ENCODE results near the gene C1QL1.

The C1QL1 gene

DNA sequence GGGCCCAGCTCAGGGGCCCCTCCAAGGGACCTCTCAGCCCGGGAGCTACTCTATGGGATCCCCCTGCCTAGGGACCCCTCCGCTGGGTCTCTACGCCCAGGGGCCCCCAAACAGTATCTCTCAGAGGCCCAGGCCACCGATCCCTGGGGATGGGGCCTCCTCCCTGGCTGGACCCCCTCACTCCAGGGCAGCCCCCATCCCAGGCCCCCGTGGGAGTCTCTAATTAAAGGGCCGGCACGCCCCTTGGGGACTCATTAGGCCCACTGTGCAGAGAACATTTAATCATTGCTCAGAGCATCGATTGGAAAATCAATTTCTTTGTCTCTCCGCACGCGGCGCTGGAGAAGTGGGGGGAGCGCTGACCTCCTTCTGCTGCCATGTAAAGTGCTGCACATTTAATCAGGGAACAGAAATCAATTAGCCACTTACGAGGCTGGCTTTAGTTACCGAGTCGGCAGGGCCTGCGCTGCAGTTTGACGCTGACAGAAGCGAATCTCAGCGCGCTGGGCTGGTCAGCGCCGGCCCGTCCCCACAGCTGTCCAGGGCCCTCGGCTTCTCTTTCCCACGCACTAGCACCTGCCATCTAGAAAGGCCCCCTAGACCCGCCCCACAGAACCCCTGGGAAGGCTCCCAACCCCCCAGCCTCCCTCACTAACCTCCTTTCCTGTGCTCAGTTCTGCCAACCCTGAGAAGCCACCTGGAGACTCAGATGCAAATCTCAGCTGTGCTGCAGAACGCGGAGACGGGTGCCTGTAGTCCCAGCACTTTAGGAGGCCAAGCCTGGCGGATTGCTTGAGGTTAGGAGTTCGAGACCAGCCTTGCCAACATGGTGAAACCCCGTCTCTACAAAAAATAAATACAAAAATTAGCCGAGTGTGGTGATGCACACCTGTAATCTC, 20.2 kb upstream of the C1QL1 start:
- Histone ChIP-seq H3K4me3 (ENCODE audit: low read depth in 1 of 2, low read length in 2 of 2) (no peak overlapping the region), H3K27me3 (ENCODE audit: control insufficient read depth in 1 of 2, insufficient read depth in 2 of 2, low read length in 2 of 2) (peaks cover 0 to 5% of the 10 kb centered on the region in 2 donors), H3K36me3 (ENCODE audit: insufficient read depth, low read length) (no peaks in the 10 kb centered on the region), H3K4me1 (ENCODE audit: insufficient read depth, low read length) (peaks cover 4% of the 10 kb centered on the region), H3K27ac (ENCODE audit: low read depth, low read length) (no peak overlapping the region), H3K9me3 (ENCODE audit: low read length) (no peaks in the 10 kb centered on the region), H3K9ac (ENCODE audit: low read length) (no peak overlapping the region)

DNA sequence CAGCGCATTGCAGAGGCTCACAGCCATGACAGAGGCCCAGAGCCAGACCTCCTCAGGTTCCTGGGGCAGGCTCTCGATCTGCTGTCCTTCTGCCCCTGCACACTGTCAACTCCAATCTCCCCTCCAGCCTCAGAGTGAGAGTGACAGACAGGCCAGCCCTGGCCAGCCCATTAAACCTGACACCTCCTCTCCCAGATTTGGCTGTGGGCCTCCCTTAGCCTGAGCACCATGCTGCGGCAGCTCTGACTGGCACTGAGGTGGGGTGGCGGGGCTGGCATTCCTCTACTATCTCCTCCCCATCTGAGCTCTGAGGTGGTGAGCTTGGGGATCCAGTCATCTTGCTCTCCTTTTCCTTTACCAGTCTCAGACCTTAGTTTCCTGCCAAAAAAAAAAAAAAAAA, 15.5 kb upstream of the C1QL1 start:
- Histone ChIP-seq H3K36me3 (ENCODE audit: insufficient read depth, low read length) (no peaks in the 10 kb centered on the region), H3K9me3 (ENCODE audit: low read length) (no peaks in the 10 kb centered on the region), H3K27me3 (ENCODE audit: control insufficient read depth in 1 of 2, insufficient read depth in 2 of 2, low read length in 2 of 2) (peaks cover 0 to 5% of the 10 kb centered on the region in 2 donors), H3K4me3 (ENCODE audit: low read depth in 1 of 2, low read length in 2 of 2) (no peak overlapping the region), H3K27ac (ENCODE audit: low read depth, low read length) (no peak overlapping the region), H3K9ac (ENCODE audit: low read length) (no peak overlapping the region), H3K4me1 (ENCODE audit: insufficient read depth, low read length) (peaks cover 41% of the 10 kb centered on the region)

DNA sequence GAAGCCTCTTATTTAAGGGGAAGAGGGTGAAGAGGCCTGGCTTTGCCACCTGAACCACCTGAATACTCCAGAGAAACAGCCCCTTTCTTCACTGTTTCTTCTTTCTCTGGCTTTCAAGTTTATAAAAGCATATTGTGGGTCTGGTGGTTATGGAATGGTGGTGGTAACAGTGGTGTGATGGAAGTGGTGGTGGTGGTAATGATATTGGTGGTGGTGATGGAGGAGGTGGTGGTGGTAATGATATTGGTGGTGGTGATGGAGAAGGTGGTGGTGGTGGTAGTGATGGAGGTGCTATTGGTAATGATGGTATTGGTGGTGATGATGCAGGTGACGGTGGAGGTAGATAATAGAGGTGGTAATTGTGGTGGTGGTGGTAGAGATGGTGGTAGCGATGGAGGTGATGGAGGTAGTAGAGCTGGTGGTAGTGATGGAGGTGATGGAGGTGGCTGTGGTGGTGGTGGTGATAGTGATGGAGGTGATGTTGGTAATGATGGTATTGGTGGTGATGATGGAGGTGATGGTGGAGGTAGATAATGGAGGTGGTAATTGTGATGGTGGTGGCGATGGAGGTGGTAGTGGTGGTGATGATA, 14.1 kb upstream of the C1QL1 start:
- peaks cover 52% of the 10 kb centered on the region for H3K4me1 ChIP-seq (ENCODE audit: insufficient read depth, low read length)
- H3K27me3 ChIP-seq (ENCODE audit: control insufficient read depth in 1 of 2, insufficient read depth in 2 of 2, low read length in 2 of 2): no peaks in the 10 kb centered on the region
- H3K27ac ChIP-seq (ENCODE audit: low read depth, low read length): no peak overlapping the region
- no peak overlapping the region for H3K9ac ChIP-seq (ENCODE audit: low read length)
- H3K36me3 ChIP-seq (ENCODE audit: insufficient read depth, low read length): no peaks in the 10 kb centered on the region
- H3K9me3 ChIP-seq (ENCODE audit: low read length): no peaks in the 10 kb centered on the region
- no peak overlapping the region for H3K4me3 ChIP-seq (ENCODE audit: low read depth in 1 of 2, low read length in 2 of 2)

GRCh38 chr17:44981221-44981968, 13.3 kb upstream of the C1QL1 start:
- H3K27ac ChIP-seq (ENCODE audit: low read depth, low read length): no peak overlapping the region
- no peaks in the 10 kb centered on the region for H3K36me3 ChIP-seq (ENCODE audit: insufficient read depth, low read length)
- no peaks in the 10 kb centered on the region for H3K27me3 ChIP-seq (ENCODE audit: control insufficient read depth in 1 of 2, insufficient read depth in 2 of 2, low read length in 2 of 2)
- H3K4me3 ChIP-seq (ENCODE audit: low read depth in 1 of 2, low read length in 2 of 2): no peak overlapping the region
- H3K4me1 ChIP-seq (ENCODE audit: insufficient read depth, low read length): peaks cover 59% of the 10 kb centered on the region
- H3K9ac ChIP-seq (ENCODE audit: low read length): no peak overlapping the region
- H3K9me3 ChIP-seq (ENCODE audit: low read length): no peaks in the 10 kb centered on the region

- Histone ChIP-seq H3K27me3 (ENCODE audit: control insufficient read depth in 1 of 2, insufficient read depth in 2 of 2, low read length in 2 of 2) (no peaks in the 10 kb centered on the region), H3K4me3 (ENCODE audit: low read depth in 1 of 2, low read length in 2 of 2) (no peak overlapping the region), H3K36me3 (ENCODE audit: insufficient read depth, low read length) (no peaks in the 10 kb centered on the region), H3K9ac (ENCODE audit: low read length) (no peak overlapping the region), H3K27ac (ENCODE audit: low read depth, low read length) (peak overlapping the region; percentile 86), H3K4me1 (ENCODE audit: insufficient read depth, low read length) (peaks cover 59% of the 10 kb centered on the region), H3K9me3 (ENCODE audit: low read length) (no peaks in the 10 kb centered on the region)
Measured at GRCh38 chr17:44979426-44979995, 11.4 kb upstream of the C1QL1 start.

- Histone ChIP-seq H3K27ac (ENCODE audit: low read depth, low read length) (peak overlapping the region; percentile 86), H3K4me1 (ENCODE audit: insufficient read depth, low read length) (peaks cover 59% of the 10 kb centered on the region), H3K9ac (ENCODE audit: low read length) (no peak overlapping the region), H3K4me3 (ENCODE audit: low read depth in 1 of 2, low read length in 2 of 2) (no peak overlapping the region), H3K36me3 (ENCODE audit: insufficient read depth, low read length) (no peaks in the 10 kb centered on the region), H3K9me3 (ENCODE audit: low read length) (no peaks in the 10 kb centered on the region), H3K27me3 (ENCODE audit: control insufficient read depth in 1 of 2, insufficient read depth in 2 of 2, low read length in 2 of 2) (no peaks in the 10 kb centered on the region)
Measured at GRCh38 chr17:44978807-44979206, 10.7 kb upstream of the C1QL1 start.

- Histone ChIP-seq H3K9ac (ENCODE audit: low read length) (peak overlapping the region; percentile 31), H3K27ac (ENCODE audit: low read depth, low read length) (peak overlapping the region; percentile 86), H3K4me3 (ENCODE audit: low read depth in 1 of 2, low read length in 2 of 2) (no peak overlapping the region), H3K36me3 (ENCODE audit: insufficient read depth, low read length) (no peaks in the 10 kb centered on the region), H3K27me3 (ENCODE audit: control insufficient read depth in 1 of 2, insufficient read depth in 2 of 2, low read length in 2 of 2) (no peaks in the 10 kb centered on the region), H3K4me1 (ENCODE audit: insufficient read depth, low read length) (peaks cover 59% of the 10 kb centered on the region), H3K9me3 (ENCODE audit: low read length) (no peaks in the 10 kb centered on the region)
Measured at GRCh38 chr17:44977814-44978550, 9.9 kb upstream of the C1QL1 start.

DNA sequence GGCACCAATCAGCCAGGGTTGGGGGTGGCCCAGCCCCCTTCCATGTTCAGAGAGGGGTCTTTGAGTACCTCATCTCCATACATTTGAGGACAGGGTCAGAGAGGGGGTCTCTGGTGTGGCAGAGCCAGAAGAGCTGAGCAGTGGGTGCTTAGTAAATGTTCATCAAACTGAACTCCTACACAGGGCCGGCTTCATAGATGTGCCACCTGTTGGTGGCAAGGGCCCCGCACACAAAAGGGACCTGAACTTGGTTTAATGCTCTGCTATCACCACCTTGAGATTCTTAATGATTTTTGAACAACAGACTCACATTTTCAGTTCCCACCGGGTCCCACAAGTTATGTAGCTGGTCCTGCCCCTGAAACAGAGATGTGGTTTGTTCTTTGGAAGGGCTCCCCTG, 9.0 kb upstream of the C1QL1 start:
- no peaks in the 10 kb centered on the region for H3K36me3 ChIP-seq (ENCODE audit: insufficient read depth, low read length)
- H3K27ac ChIP-seq (ENCODE audit: low read depth, low read length): peak overlapping the region; percentile 86
- H3K9me3 ChIP-seq (ENCODE audit: low read length): no peaks in the 10 kb centered on the region
- no peak overlapping the region for H3K9ac ChIP-seq (ENCODE audit: low read length)
- no peak overlapping the region for H3K4me3 ChIP-seq (ENCODE audit: low read depth in 1 of 2, low read length in 2 of 2)
- H3K4me1 ChIP-seq (ENCODE audit: insufficient read depth, low read length): peaks cover 57% of the 10 kb centered on the region
- no peaks in the 10 kb centered on the region for H3K27me3 ChIP-seq (ENCODE audit: control insufficient read depth in 1 of 2, insufficient read depth in 2 of 2, low read length in 2 of 2)

- Histone ChIP-seq H3K27me3 (ENCODE audit: control insufficient read depth in 1 of 2, insufficient read depth in 2 of 2, low read length in 2 of 2) (no peaks in the 10 kb centered on the region), H3K9ac (ENCODE audit: low read length) (no peak overlapping the region), H3K9me3 (ENCODE audit: low read length) (no peaks in the 10 kb centered on the region), H3K36me3 (ENCODE audit: insufficient read depth, low read length) (no peaks in the 10 kb centered on the region), H3K27ac (ENCODE audit: low read depth, low read length) (peak overlapping the region; percentile 19), H3K4me1 (ENCODE audit: insufficient read depth, low read length) (peaks cover 48% of the 10 kb centered on the region), H3K4me3 (ENCODE audit: low read depth in 1 of 2, low read length in 2 of 2) (no peak overlapping the region)
Measured at GRCh38 chr17:44976206-44976605, 8.1 kb upstream of the C1QL1 start.

- Histone ChIP-seq H3K9me3 (ENCODE audit: low read length) (no peaks in the 10 kb centered on the region), H3K27me3 (ENCODE audit: control insufficient read depth in 1 of 2, insufficient read depth in 2 of 2, low read length in 2 of 2) (peaks cover 0 to 5% of the 10 kb centered on the region in 2 donors), H3K36me3 (ENCODE audit: insufficient read depth, low read length) (no peaks in the 10 kb centered on the region), H3K4me1 (ENCODE audit: insufficient read depth, low read length) (peaks cover 34% of the 10 kb centered on the region), H3K27ac (ENCODE audit: low read depth, low read length) (no peak overlapping the region), H3K4me3 (ENCODE audit: low read depth in 1 of 2, low read length in 2 of 2) (no peak overlapping the region), H3K9ac (ENCODE audit: low read length) (no peak overlapping the region)
Measured at GRCh38 chr17:44972953-44973352, 4.8 kb upstream of the C1QL1 start.
